Osteocyte (in vitro differentiated cells): ENCODE measurements around the gene TMEM114. TPM values are rescaled to one million over a fixed set of nuclear protein-coding genes. Genes with fewer than 3 reads are reported as not detected.

Source experiments
- DNase-seq: peaks from one replicate; pipeline ENCODE4 v3.0.0; 2021; ENCODE audit warnings: mixed read lengths; ENCODE audit not compliant: unreplicated experiment; ENCODE audit errors: extremely low spot score
- H3K27ac Mint-ChIP-seq: one replicate; pipeline ENCODE4 v1.8.0; 2021; ENCODE audit warnings: mild to moderate bottlenecking, mixed read lengths; ENCODE audit not compliant: unreplicated experiment
- H3K27me3 Mint-ChIP-seq: one replicate; pipeline ENCODE4 v1.8.0; 2021; ENCODE audit warnings: mixed read lengths; ENCODE audit not compliant: unreplicated experiment
- H3K36me3 Mint-ChIP-seq: one replicate; pipeline ENCODE4 v1.8.0; 2021; ENCODE audit warnings: mixed read lengths; ENCODE audit not compliant: unreplicated experiment
- H3K4me1 Mint-ChIP-seq: one replicate; pipeline ENCODE4 v1.8.0; 2021; ENCODE audit warnings: mixed read lengths; ENCODE audit not compliant: unreplicated experiment
- H3K4me3 Mint-ChIP-seq: one replicate; pipeline ENCODE4 v1.8.0; 2021; ENCODE audit warnings: mild to moderate bottlenecking, moderate library complexity, mixed read lengths; ENCODE audit not compliant: unreplicated experiment
- H3K9me3 Mint-ChIP-seq: one replicate; pipeline ENCODE4 v1.8.0; 2021; ENCODE audit warnings: mixed read lengths; ENCODE audit not compliant: unreplicated experiment
- total RNA-seq: library from RNA; stranded (reverse); gene quantifications from 2 replicates; pipeline ENCODE4 v1.2.1, GENCODE V29; 2021
- TF ChIP-seq, protein P1 (sequence below): fragments of 200-600 bp; sonication (generic); IDR thresholded peaks from 2 replicates; pipeline ENCODE4 v1.5.0; 2021; ENCODE audit warnings: antibody characterized with exemption, mild to moderate bottlenecking, moderate library complexity

TMEM114 gene
- total RNA-seq, 1 donor from 2014 or later: not detected

DNA sequence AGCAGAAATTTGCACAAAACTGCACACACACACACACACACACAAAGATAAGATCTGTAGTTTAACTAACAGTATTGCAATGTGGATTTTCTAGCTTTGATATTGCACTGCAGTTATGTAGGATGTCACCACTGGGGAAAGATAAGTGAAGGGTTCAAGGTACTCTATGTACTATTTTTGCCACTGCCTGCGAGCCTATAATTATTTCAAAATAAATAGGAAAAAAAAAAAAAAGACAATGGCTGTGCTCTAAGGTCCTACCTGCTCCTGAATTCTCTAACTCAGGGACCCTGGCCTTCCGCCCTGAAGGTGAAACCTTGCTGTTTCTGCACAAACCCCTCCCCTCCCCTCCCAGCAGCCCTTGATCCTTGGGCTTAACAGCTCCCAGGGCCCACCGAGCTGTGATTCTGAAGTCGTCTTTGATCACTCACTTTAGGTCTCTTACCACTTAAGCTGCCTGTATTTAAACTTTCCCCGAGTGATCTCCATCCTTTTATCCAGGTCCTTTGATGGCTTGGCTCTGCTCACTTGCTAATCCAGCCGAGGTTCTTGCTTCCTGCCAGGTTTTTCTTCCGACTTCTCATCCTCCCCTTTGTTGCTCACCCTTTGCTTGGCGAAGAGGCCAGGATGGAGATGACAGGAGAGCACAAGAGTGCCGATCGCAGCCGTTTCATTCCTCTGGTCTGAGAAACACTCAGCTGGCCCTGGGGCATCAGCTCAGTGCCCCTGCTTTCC is 37.7 kb downstream of the TMEM114 start:
- Mint-ChIP-seq H3K27ac (no peak overlapping the region), H3K36me3 (no peaks in the 10 kb centered on the region), H3K4me1 (no peaks in the 10 kb centered on the region), H3K9me3 (no peaks in the 10 kb centered on the region), H3K4me3 (no peak overlapping the region), H3K27me3 (peaks cover 5% of the 10 kb centered on the region)
- peak; percentile 53 for DNase-seq
- TF ChIP-seq, protein P1, sequence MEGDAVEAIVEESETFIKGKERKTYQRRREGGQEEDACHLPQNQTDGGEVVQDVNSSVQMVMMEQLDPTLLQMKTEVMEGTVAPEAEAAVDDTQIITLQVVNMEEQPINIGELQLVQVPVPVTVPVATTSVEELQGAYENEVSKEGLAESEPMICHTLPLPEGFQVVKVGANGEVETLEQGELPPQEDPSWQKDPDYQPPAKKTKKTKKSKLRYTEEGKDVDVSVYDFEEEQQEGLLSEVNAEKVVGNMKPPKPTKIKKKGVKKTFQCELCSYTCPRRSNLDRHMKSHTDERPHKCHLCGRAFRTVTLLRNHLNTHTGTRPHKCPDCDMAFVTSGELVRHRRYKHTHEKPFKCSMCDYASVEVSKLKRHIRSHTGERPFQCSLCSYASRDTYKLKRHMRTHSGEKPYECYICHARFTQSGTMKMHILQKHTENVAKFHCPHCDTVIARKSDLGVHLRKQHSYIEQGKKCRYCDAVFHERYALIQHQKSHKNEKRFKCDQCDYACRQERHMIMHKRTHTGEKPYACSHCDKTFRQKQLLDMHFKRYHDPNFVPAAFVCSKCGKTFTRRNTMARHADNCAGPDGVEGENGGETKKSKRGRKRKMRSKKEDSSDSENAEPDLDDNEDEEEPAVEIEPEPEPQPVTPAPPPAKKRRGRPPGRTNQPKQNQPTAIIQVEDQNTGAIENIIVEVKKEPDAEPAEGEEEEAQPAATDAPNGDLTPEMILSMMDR: no peak

DNA sequence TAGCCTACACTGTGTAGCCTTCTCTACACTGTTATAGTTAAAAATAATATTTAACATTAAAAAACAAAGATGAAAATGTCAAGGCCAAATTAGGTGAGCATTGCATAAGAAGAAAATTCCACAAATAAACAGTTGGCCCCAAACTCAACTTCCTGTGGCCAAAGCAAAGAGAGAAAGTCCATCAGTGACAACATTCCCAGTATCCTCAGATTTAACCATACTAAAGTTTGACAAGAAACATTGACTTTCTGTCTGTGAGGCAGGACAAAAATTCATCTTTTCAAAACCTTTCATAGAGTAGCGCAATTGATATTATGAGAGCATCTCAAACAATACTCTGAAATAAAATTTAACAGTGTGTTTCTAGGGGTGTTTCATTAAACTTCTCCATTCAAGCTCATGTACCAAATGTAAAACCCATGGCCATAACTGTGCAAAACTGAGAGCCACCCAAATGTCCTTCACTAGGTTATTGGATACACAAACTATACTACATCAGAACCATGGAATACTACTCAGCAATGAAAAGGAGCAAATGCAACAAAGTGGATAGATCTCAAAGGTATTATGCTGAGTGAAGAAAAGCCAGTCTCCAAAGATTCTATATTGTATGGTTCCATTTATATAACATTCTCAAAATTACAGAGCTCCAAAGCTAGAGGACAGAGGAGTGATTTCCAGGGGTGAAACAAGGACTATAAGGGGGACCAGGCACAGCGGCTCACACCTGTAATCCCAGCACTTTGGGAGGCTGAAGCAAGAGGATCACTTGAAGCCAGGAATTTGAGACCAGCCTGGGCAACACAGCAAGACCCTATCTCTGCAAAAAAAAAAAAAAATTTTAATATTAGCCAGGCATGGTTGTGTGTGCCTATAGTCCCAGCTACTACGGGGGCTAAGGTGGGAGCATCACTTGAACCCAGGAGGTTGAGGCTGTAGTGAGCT is 38.7 kb downstream of the TMEM114 start:
- no peak overlapping the region for H3K4me3 Mint-ChIP-seq
- DNase-seq: peak; percentile 25
- peaks cover 5% of the 10 kb centered on the region for H3K27me3 Mint-ChIP-seq
- H3K4me1 Mint-ChIP-seq: no peaks in the 10 kb centered on the region
- TF ChIP-seq, protein P1: no peak
- no peaks in the 10 kb centered on the region for H3K9me3 Mint-ChIP-seq
- no peaks in the 10 kb centered on the region for H3K36me3 Mint-ChIP-seq
- no peak overlapping the region for H3K27ac Mint-ChIP-seq

DNA sequence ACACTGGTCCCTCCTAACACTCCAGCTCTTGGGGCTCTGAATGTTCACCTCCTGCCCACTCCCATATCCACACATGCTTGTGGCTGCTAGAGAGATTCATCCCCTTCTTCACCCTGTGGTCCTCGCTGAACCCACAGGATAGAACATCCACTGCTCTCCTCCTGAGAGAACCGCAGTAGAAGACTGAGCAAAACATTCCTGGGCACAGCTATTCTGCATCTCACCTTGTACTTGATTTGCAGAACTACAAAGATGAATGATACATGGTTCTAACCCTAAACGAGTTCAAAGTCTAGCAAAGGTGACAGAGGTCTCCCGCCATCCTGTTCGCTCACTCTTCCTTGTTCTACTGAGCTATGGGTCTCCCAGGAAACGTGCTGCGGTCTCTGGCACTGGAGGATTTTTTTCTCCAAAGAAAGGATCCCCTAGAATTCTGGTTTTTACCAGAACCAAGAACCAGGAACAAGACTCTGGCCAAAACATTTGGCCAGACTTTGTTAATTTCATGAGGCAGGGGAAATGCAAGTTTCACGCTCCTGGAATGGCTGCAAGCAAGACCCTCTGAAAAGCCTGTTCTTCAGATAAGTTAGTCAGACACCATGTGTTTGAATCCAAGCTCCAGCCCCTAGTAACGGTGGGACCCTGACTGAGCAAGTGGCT is 39.5 kb downstream of the TMEM114 start:
- no peak for DNase-seq
- Mint-ChIP-seq H3K4me3 (no peak overlapping the region), H3K27me3 (peaks cover 5% of the 10 kb centered on the region), H3K36me3 (no peaks in the 10 kb centered on the region), H3K9me3 (no peaks in the 10 kb centered on the region), H3K27ac (no peak overlapping the region), H3K4me1 (no peaks in the 10 kb centered on the region)
- TF ChIP-seq, protein P1: no peak

DNA sequence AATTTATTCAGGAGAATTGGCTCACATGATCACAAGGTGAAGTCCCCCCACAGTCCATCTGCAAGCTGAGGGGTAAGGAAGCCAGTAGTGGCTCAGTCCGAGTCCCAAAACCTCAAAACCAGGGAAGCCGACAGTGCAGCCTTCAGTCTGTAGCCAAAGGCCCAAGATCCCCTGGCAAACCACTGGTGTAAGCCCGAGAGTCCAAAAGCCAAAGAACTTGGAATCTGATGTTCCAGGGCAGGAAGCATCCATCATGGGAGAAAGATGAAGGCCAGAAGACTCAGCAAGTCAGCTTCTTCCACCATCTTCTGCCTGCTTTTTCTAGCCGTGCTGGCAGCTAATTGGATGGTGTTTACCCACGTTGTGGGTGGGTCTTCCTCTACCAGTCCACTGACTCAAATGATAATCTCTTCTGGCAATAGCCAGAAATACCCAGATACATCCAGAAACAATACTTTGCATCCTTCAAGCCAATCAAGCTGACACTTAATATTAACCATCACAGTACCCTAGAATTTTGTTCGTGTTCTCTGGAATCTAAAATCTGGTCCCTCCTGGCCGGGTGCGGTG is 40.4 kb downstream of the TMEM114 start:
- Mint-ChIP-seq H3K9me3 (no peaks in the 10 kb centered on the region), H3K4me3 (no peak overlapping the region), H3K27me3 (peaks cover 5% of the 10 kb centered on the region), H3K4me1 (no peaks in the 10 kb centered on the region), H3K36me3 (no peaks in the 10 kb centered on the region), H3K27ac (no peak overlapping the region)
- DNase-seq: no peak
- TF ChIP-seq, protein P1: no peak
